Measurements from ENCODE around the gene SCLT1.

SCLT1 gene

GRCh38 chr4:128841402-128841801 is 251.9 kb downstream of the SCLT1 start:
- no peak for DNase-seq (ENCODE audit: low read depth, low spot score)

GRCh38 chr4:128840711-128841318 is 252.5 kb downstream of the SCLT1 start:
- DNase-seq (ENCODE audit: low read depth, low spot score): no peak

- DNase-seq (ENCODE audit: low read depth, low spot score): no peak
Measured at GRCh38 chr4:128837679-128838078, 255.7 kb downstream of the SCLT1 start.

- DNase-seq (ENCODE audit: low read depth, low spot score): no peak
Measured at GRCh38 chr4:128837198-128837597, 256.1 kb downstream of the SCLT1 start.

GRCh38 chr4:128835498-128836222 is 257.7 kb downstream of the SCLT1 start:
- no peak for DNase-seq (ENCODE audit: low read depth, low spot score)
